ENCODE data around the gene DDR2.

Gene DDR2

GRCh38 chr1:162732094-162732493, 99.8 kb downstream of the DDR2 start:
- H3K4me3 ChIP-seq (ENCODE audit: low read depth, low read length), result no peak overlapping the region
- TF ChIP-seq MAX (IDR thresholded peaks at IDR 0.05; ENCODE audit: low read depth, low read length) (no peak), POLR2A (IDR thresholded peaks at IDR 0.05; ENCODE audit: extremely low read depth, insufficient read length) (no peak), MYC (IDR thresholded peaks at IDR 0.05; ENCODE audit: low read depth, low read length) (no peak), CTCF (IDR thresholded peaks at IDR 0.05; ENCODE audit: low read depth, low read length) (no peak)

DNA sequence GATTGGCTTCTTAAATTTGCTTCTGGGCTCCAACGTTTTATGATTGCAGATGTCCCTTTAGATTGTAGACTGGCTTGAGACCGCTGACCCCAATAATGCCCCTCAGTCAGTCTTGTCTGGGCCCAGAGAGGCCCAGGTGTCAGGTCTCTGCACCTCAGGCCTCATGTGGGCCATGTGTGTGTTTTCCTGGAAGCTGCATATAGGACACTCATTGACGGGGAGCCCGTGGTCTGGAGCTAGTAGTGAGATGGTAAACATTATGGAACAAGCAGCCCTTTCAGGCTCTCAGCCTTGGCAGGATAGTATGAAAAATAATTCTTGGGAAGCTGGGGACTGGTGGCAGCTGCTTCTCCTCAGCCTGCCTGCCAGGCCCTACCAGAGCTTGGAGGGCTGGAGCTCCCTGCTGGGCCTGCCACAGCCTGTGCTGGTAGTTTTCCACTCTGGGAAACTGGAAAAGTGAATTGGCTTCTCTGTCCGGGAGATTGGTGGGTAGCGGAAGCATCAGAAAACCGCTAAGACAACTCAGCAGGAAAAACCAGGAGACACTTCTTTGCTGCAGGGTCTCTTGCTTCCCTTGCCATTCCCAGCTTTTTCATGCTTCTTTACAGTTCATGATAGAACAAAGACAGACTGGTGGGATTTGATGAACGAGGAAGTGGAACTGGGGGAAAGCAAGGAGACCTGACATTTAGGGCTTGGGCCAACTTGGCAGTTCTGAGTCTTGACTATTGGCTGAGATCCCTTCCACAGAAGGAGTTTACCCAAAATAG, 100.5 kb downstream of the DDR2 start:
- TF ChIP-seq CTCF (IDR thresholded peaks at IDR 0.05; ENCODE audit: low read depth, low read length) (no peak), POLR2A (IDR thresholded peaks at IDR 0.05; ENCODE audit: extremely low read depth, insufficient read length) (no peak), MAX (IDR thresholded peaks at IDR 0.05; ENCODE audit: low read depth, low read length) (no peak), MYC (IDR thresholded peaks at IDR 0.05; ENCODE audit: low read depth, low read length) (no peak)

More at GRCh38 chr1:162732094-162732493, 99.8 kb downstream of the DDR2 start:
- no peak for DNase-seq (ENCODE audit: low read depth)

GRCh38 chr1:162733336-162733590, 101.0 kb downstream of the DDR2 start:
- no peak for TF ChIP-seq POLR2A (IDR thresholded peaks at IDR 0.05; ENCODE audit: extremely low read depth, insufficient read length)
- TF ChIP-seq MAX (IDR thresholded peaks at IDR 0.05; ENCODE audit: low read depth, low read length), result no peak
- TF ChIP-seq CTCF (IDR thresholded peaks at IDR 0.05; ENCODE audit: low read depth, low read length), result no peak
- TF ChIP-seq MYC (IDR thresholded peaks at IDR 0.05; ENCODE audit: low read depth, low read length), result no peak
- no peak for DNase-seq (ENCODE audit: low read depth)
- H3K4me3 ChIP-seq (ENCODE audit: low read depth, low read length), result no peak overlapping the region

More for the DNA sequence above, 100.5 kb downstream of the DDR2 start:
- H3K4me3 ChIP-seq (ENCODE audit: low read depth, low read length), result no peak overlapping the region
- no peak for DNase-seq (ENCODE audit: low read depth)

- no peak for TF ChIP-seq CTCF (IDR thresholded peaks at IDR 0.05; ENCODE audit: low read depth, low read length)
- no peak for TF ChIP-seq MAX (IDR thresholded peaks at IDR 0.05; ENCODE audit: low read depth, low read length)
- no peak for TF ChIP-seq POLR2A (IDR thresholded peaks at IDR 0.05; ENCODE audit: extremely low read depth, insufficient read length)
These were observed 101.8 kb downstream of the DDR2 start for GRCh38 chr1:162734047-162734446.

DNA sequence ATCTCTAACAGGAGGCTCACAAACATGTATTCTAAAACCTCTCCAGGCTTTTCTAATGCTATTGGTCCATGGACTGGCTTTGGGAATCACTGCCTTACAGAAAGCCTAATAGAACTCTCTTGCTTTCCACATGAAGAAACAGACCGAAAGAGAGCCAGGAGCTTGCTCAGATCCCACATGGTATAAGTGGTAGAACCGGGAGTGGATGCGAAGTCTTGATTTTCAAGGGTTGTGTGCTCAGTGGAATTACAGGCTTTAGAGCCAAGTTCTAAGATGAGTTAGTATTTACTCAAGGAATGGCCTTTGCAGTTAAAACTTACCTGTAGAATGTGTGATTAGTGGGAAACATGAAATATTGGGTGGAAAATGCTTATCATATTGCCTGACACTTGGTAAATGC, 103.9 kb downstream of the DDR2 start:
- no peak for DNase-seq (ENCODE audit: low read depth)
- H3K4me3 ChIP-seq (ENCODE audit: low read depth, low read length), result no peak overlapping the region
- TF ChIP-seq CTCF (IDR thresholded peaks at IDR 0.05; ENCODE audit: low read depth, low read length) (no peak), POLR2A (IDR thresholded peaks at IDR 0.05; ENCODE audit: extremely low read depth, insufficient read length) (no peak), MAX (IDR thresholded peaks at IDR 0.05; ENCODE audit: low read depth, low read length) (no peak)

More at GRCh38 chr1:162734047-162734446, 101.8 kb downstream of the DDR2 start:
- H3K4me3 ChIP-seq (ENCODE audit: low read depth, low read length), result no peak overlapping the region
- no peak for DNase-seq (ENCODE audit: low read depth)
